H1 (cell line): ENCODE measurements around the gene TSPAN33. TPM values are rescaled to one million over a fixed set of nuclear protein-coding genes. Genes with fewer than 3 reads are reported as not detected.

Experiments used
- CTCF ChIA-PET: fragments of 300-600 bp; sonication (Branson Sonifier 250); formaldehyde crosslinking; loops from one replicate; lab custom pipeline; 2021; ENCODE audit not compliant: partially characterized antibody; lab: Charles Lee
- POLR2A ChIA-PET: fragments of 300-600 bp; sonication (Branson Sonifier 250); formaldehyde crosslinking; loops from one replicate; lab custom pipeline; 2021; ENCODE audit warnings: inconsistent platforms; ENCODE audit not compliant: partially characterized antibody; lab: Charles Lee
- DNase-seq, 2 experiments: peaks; one replicate each; pipeline versions ENCODE4 v3.0.0 to v3.0.0-alpha.2; 2010 to 2022; ENCODE audit warnings: low spot score in 2 of 2, low read depth in 1 of 2, mixed read lengths in 1 of 2
- FAIRE-seq: peaks from 2 replicates; lab custom pipeline; 2011; peaks lifted over from hg19 to GRCh38; lab: Jason Lieb, UNC
- H2AFZ ChIP-seq: 2 replicates; pipeline ENCODE4 v1.8.1; 2012; ENCODE audit warnings: low read length, inconsistent platforms
- H2AK5ac ChIP-seq: 2 replicates; pipeline ENCODE4 v1.6.1; 2013; ENCODE audit warnings: low read depth, low read length
- H2BK120ac ChIP-seq: replicated peaks from 2 replicates; pipeline ENCODE3; 2013; ENCODE audit warnings: low read depth, low read length, inconsistent platforms
- H2BK12ac ChIP-seq: 2 replicates; pipeline ENCODE4 v1.6.1; 2013; ENCODE audit warnings: low read depth, low read length
- H2BK15ac ChIP-seq: 2 replicates; pipeline ENCODE4 v1.6.1; 2013; ENCODE audit warnings: low read length
- H2BK20ac ChIP-seq: 2 replicates; pipeline ENCODE4 v1.6.1; 2013; ENCODE audit warnings: low read length
- H2BK5ac ChIP-seq: 2 replicates; pipeline ENCODE4 v1.6.1; 2013; ENCODE audit warnings: low read depth, low read length
- H3K14ac ChIP-seq: 2 replicates; pipeline ENCODE4 v1.6.1; 2013; ENCODE audit warnings: inconsistent platforms; ENCODE audit not compliant: insufficient read length
- H3K18ac ChIP-seq: 2 replicates; pipeline ENCODE4 v1.6.1; 2013; ENCODE audit warnings: low read length; ENCODE audit errors: extremely low read depth
- H3K23ac ChIP-seq: 2 replicates; pipeline ENCODE4 v1.6.1; 2013; ENCODE audit warnings: inconsistent platforms; ENCODE audit not compliant: insufficient read length
- H3K23me2 ChIP-seq: 2 replicates; pipeline ENCODE4 v1.6.1; 2013; ENCODE audit warnings: low read depth, low read length
- H3K27ac ChIP-seq: 2 replicates; pipeline ENCODE4 v1.6.1; 2011; ENCODE audit warnings: low read depth, low read length, inconsistent platforms
- H3K27me3 ChIP-seq, 4 experiments: replicated peaks in 1 of 4; 1 replicate in 1 of 4; 2 replicates in 3 of 4; pipeline versions ENCODE4 v1.6.1 to v1.8.1; 2011 to 2013; ENCODE audit warnings: low read length in 3 of 4, mild to moderate bottlenecking in 3 of 4, inconsistent platforms in 2 of 4, mixed read lengths in 2 of 4, moderate library complexity in 1 of 4; ENCODE audit not compliant: control insufficient read depth in 3 of 4, insufficient read depth in 3 of 4; ENCODE audit errors: extremely low read depth in 1 of 4
- H3K36me3 ChIP-seq, 4 experiments: 2 replicates each; pipeline versions ENCODE4 v1.6.1 to v1.8.1; 2011 to 2013; ENCODE audit warnings: mild to moderate bottlenecking in 4 of 4, low read length in 3 of 4, moderate library complexity in 2 of 4, control low read depth in 1 of 4, inconsistent platforms in 1 of 4; ENCODE audit not compliant: insufficient read depth in 4 of 4, control insufficient read depth in 2 of 4
- H3K4ac ChIP-seq: replicated peaks from 2 replicates; pipeline ENCODE3; 2013; ENCODE audit warnings: low read length, low read depth, mixed read lengths, inconsistent platforms; ENCODE audit not compliant: insufficient read length
- H3K4me1 ChIP-seq, 4 experiments: replicated peaks in 1 of 4; 1 replicate in 1 of 4; 2 replicates in 3 of 4; pipeline versions ENCODE4 v1.6.1 to v1.8.1; 2011 to 2013; ENCODE audit warnings: low read length in 3 of 4, inconsistent platforms in 2 of 4, mixed read lengths in 1 of 4; ENCODE audit not compliant: insufficient read depth in 4 of 4, control insufficient read depth in 3 of 4
- H3K4me2 ChIP-seq, 2 experiments: 2 replicates each; pipeline versions ENCODE4 v1.6.1 to v1.8.1; 2011 to 2013; ENCODE audit warnings: low read depth in 2 of 2, low read length in 2 of 2, control low read depth in 1 of 2, inconsistent platforms in 1 of 2, mild to moderate bottlenecking in 1 of 2; ENCODE audit not compliant: insufficient read depth in 1 of 2
- H3K4me3 ChIP-seq, 4 experiments: fragments of 200-600, 300-600 bp in 1 of 4; sonication (generic), shearing (Covaris generic), sonication (Bioruptor Twin) in 1 of 4; 2 replicates each; pipeline versions ENCODE4 v1.5.1 to v1.8.1; 2011 to 2016; ENCODE audit warnings: low read length in 4 of 4, low read depth in 3 of 4, control low read depth in 2 of 4, inconsistent platforms in 2 of 4, mild to moderate bottlenecking in 2 of 4, mixed read lengths in 1 of 4, moderate library complexity in 1 of 4; ENCODE audit not compliant: insufficient read depth in 2 of 4; ENCODE audit errors: extremely low read depth in 1 of 4
- H3K56ac ChIP-seq: replicated peaks from 2 replicates; pipeline ENCODE3; 2013; ENCODE audit warnings: low read depth, mild to moderate bottlenecking, mixed read lengths, low read length, inconsistent platforms; ENCODE audit not compliant: insufficient read length
- H3K79me1 ChIP-seq: 2 replicates; pipeline ENCODE4 v1.6.1; 2013; ENCODE audit warnings: low read depth, low read length, control low read depth
- H3K79me2 ChIP-seq, 2 experiments: 2 replicates each; pipeline versions ENCODE4 v1.6.1 to v1.8.1; 2012 to 2013; ENCODE audit warnings: low read length in 2 of 2, mild to moderate bottlenecking in 2 of 2, inconsistent platforms in 1 of 2; ENCODE audit not compliant: insufficient read depth in 2 of 2, control insufficient read depth in 1 of 2
- H3K9ac ChIP-seq, 4 experiments: replicated peaks in 1 of 4; 1 replicate in 1 of 4; 2 replicates in 3 of 4; pipeline versions ENCODE4 v1.6.1 to v1.8.1; 2011 to 2013; ENCODE audit warnings: low read depth in 3 of 4, low read length in 3 of 4, control low read depth in 2 of 4, mild to moderate bottlenecking in 2 of 4, moderate library complexity in 2 of 4, inconsistent platforms in 1 of 4; ENCODE audit errors: extremely low read depth in 1 of 4
- H3K9me3 ChIP-seq, 2 experiments: 2 replicates each; pipeline versions ENCODE4 v1.6.1 to v1.8.1; 2012 to 2013; ENCODE audit warnings: mild to moderate bottlenecking in 2 of 2, moderate library complexity in 2 of 2, control low read depth in 1 of 2, inconsistent platforms in 1 of 2, low read depth in 1 of 2, low read length in 1 of 2, mixed read lengths in 1 of 2; ENCODE audit not compliant: insufficient read depth in 2 of 2
- H4K20me1 ChIP-seq, 2 experiments: replicated peaks in 1 of 2; 2 replicates each; pipeline versions ENCODE3 to v1.8.1; 2011 to 2013; ENCODE audit warnings: inconsistent platforms in 2 of 2, low read length in 2 of 2, mild to moderate bottlenecking in 1 of 2; ENCODE audit not compliant: insufficient read depth in 2 of 2, control insufficient read depth in 1 of 2
- H4K5ac ChIP-seq: 2 replicates; pipeline ENCODE4 v1.6.1; 2013; ENCODE audit warnings: low read length, low read depth, mixed read lengths, inconsistent platforms; ENCODE audit not compliant: insufficient read length
- H4K8ac ChIP-seq: 2 replicates; pipeline ENCODE4 v1.8.0; 2013; ENCODE audit warnings: mild to moderate bottlenecking, moderate library complexity, low read length, inconsistent platforms; ENCODE audit not compliant: insufficient read depth; ENCODE audit errors: extremely low read depth
- H4K91ac ChIP-seq: replicated peaks from 2 replicates; pipeline ENCODE3; 2013; ENCODE audit warnings: low read length, mixed read lengths, inconsistent platforms; ENCODE audit not compliant: insufficient read length
- EGR1 ChIP-seq: IDR thresholded peaks from 2 replicates; pipeline ENCODE4 v1.6.1; 2011; ENCODE audit warnings: low read depth, low read length, borderline replicate concordance
- KDM5A ChIP-seq: fragments of 200-600 bp; IDR thresholded peaks from 2 replicates; pipeline ENCODE4 v1.7.1; 2012; ENCODE audit warnings: mild to moderate bottlenecking, low read length, inconsistent platforms, mixed read lengths
- POLR2A ChIP-seq, 2 experiments: IDR thresholded peaks; 1 replicate in 1 of 2; 2 replicates in 1 of 2; pipeline ENCODE4 v1.6.1; 2011; ENCODE audit warnings: low read depth in 2 of 2, low read length in 2 of 2, mild to moderate bottlenecking in 2 of 2; ENCODE audit errors: control extremely low read depth in 1 of 2
- WGBS, 2 experiments: shearing (Covaris generic) in 1 of 2; methylation state at CpG; one replicate each; pipeline versions ENCODE4 v1.1.6 to v1.1.7; 2013 to 2015; ENCODE audit warnings: low lambda C conversion rate in 2 of 2, mixed read lengths in 2 of 2, inconsistent platforms in 1 of 2, low coverage in 1 of 2, missing lambda C conversion rate in 1 of 2; ENCODE audit not compliant: insufficient replicate concordance in 2 of 2, insufficient coverage in 1 of 2, insufficient read length in 1 of 2; ENCODE audit errors: extremely low coverage in 1 of 2, missing lambda C conversion rate in 1 of 2; 5-methylcytosine and 5-hydroxymethylcytosine counted together
- polyA plus RNA-seq, 7 experiments: library from polyadenylated mRNA; depleted of rRNA in 3 of 7; stranded (reverse) in 5 of 7; unstranded in 2 of 7; fragments of >200 nt in 5 of 7; fragments of 200-250 nt in 2 of 7; gene quantifications; 1 replicate in 5 of 7; 2 replicates in 1 of 7; 4 replicates in 1 of 7; pipeline versions ENCODE4 v1.2.1 to v1.2.3, GENCODE V29; 2011 to 2013; ENCODE audit warnings: missing spikeins in 2 of 7, mixed read lengths in 2 of 7
- total RNA-seq: library from RNA; stranded (reverse); fragmentation: NEBNext Ultra II Directional; extraction: Animal tissue kit (Norgen Biotek cat#: 25700); gene quantifications from 2 replicates; pipeline ENCODE4 v1.2.1, GENCODE V29; 2021
- TF ChIP-seq, protein P1 (sequence below): IDR thresholded peaks from 2 replicates; pipeline ENCODE4 v1.6.1; 2012; ENCODE audit warnings: inconsistent platforms

The TSPAN33 gene
- total and polyA plus RNA-seq, 2 of the 8 experiments (the other 6 are each of a cell fraction or from before 2014, with no cell fraction given) = 42.8 to 47.1 TPM

- peaks cover 0 to 6% (median 2%) of the 10 kb centered on the region in 4 experiments; a peak in 1 of 8 replicates for H3K36me3 ChIP-seq
- no peak overlapping the region for H2BK12ac ChIP-seq
- H3K56ac ChIP-seq = no peak overlapping the region
- H2BK15ac ChIP-seq = no peak overlapping the region
- no peaks in the 10 kb centered on the region for H3K9me3 ChIP-seq
- POLR2A ChIA-PET = interaction anchor here (0.9 to 7.9 kb wide), 6 partner anchors 12 to 137 kb away, joined by 3 to 116 read pairs (median 4); no protein-coding TSS in a partner anchor
- no peak overlapping the region for H3K23ac ChIP-seq
- DNase-seq = no peak
- H3K79me1 ChIP-seq = peaks cover 10% of the 10 kb centered on the region
- TF ChIP-seq EGR1 (no peak), KDM5A (no peak), POLR2A (IDR thresholded peaks at IDR 0.05; ENCODE audit: control extremely low read depth in 1 of 2, low read depth in 2 of 2, low read length in 2 of 2) (0 out of 3 replicates have a peak, but pooled peaks of 1 of the 2 experiments have one; percentile 4)
- TF ChIP-seq, protein P1, sequence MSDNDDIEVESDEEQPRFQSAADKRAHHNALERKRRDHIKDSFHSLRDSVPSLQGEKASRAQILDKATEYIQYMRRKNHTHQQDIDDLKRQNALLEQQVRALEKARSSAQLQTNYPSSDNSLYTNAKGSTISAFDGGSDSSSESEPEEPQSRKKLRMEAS = no peak
- TF ChIP-seq, all 59 proteins: peak for 1
- no peak overlapping the region for H3K27ac ChIP-seq
- H4K20me1 ChIP-seq = peaks cover 13 to 14% of the 10 kb centered on the region in 2 experiments
- H3K23me2 ChIP-seq = peaks cover 16% of the 10 kb centered on the region
- peaks cover 24 to 66% of the 10 kb centered on the region in 2 experiments for H3K79me2 ChIP-seq
- no peak overlapping the region for H4K5ac ChIP-seq
- H2BK20ac ChIP-seq = no peak overlapping the region
- peaks cover 0 to 12% (median 6%) of the 10 kb centered on the region in 4 experiments; a peak in 4 of 7 replicates for H3K27me3 ChIP-seq
- H4K91ac ChIP-seq = no peak overlapping the region
- no peak overlapping the region for H2AFZ ChIP-seq
- H2AK5ac ChIP-seq = no peak overlapping the region
- H3K14ac ChIP-seq = no peak overlapping the region
- no peak overlapping the region for H2BK5ac ChIP-seq
- peak overlapping the region in 1 of 2 experiments; percentile 91; a peak in 1 of 4 replicates for H3K4me2 ChIP-seq
- FAIRE-seq = no peak
- H3K9ac ChIP-seq = no peak overlapping the region; a peak in 1 of 7 replicates
- CTCF ChIA-PET = interaction anchor here (0.9 to 1.9 kb wide), 4 partner anchors 17 to 30 kb away, joined by 3 to 8 read pairs (median 4); no protein-coding TSS in a partner anchor
- H3K18ac ChIP-seq = no peak overlapping the region
- H3K4me3 ChIP-seq = no peak overlapping the region
- H3K4ac ChIP-seq = no peak overlapping the region
- H3K4me1 ChIP-seq = peaks cover 4 to 12% (median 9%) of the 10 kb centered on the region in 4 experiments; a peak in 6 of 7 replicates
- WGBS, 2 experiments = 94% methylated on average over 3 of the region's 3 CpGs; no CpG with 5 or more reads in 1 of the 2 experiments
- H4K8ac ChIP-seq = no peak overlapping the region
- H2BK120ac ChIP-seq = no peak overlapping the region
Observed at GRCh38 chr7:129191272-129191671, 46.8 kb downstream of the TSPAN33 start.
